Measurements from ENCODE around the gene ELP4. TPM values are rescaled to one million over a fixed set of nuclear protein-coding genes. Genes with fewer than 3 reads are reported as not detected.

The ELP4 gene
- total and polyA plus RNA-seq, 2 donors from 2014 or later, result 20.3 to 26.2 TPM

DNA sequence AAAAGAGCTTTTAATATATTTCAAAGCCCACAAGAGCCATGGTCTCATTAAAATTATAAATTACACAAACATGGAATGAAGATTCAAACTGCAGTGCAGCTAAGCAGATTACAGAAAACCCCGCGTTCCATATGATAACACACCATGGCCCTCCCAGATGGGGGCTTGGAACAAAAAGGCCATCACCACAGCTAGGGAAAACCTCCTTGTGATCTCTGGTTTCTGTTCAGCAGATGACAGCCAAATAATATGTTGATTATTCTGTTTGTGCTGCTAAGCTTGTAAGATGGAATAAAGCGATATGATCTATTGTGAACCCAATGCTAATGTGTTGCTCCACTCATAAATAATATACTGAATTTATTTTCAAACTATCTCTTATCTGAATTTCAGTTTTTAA lies 28.6 kb upstream of the ELP4 start:
- TF ChIP-seq, protein P1, sequence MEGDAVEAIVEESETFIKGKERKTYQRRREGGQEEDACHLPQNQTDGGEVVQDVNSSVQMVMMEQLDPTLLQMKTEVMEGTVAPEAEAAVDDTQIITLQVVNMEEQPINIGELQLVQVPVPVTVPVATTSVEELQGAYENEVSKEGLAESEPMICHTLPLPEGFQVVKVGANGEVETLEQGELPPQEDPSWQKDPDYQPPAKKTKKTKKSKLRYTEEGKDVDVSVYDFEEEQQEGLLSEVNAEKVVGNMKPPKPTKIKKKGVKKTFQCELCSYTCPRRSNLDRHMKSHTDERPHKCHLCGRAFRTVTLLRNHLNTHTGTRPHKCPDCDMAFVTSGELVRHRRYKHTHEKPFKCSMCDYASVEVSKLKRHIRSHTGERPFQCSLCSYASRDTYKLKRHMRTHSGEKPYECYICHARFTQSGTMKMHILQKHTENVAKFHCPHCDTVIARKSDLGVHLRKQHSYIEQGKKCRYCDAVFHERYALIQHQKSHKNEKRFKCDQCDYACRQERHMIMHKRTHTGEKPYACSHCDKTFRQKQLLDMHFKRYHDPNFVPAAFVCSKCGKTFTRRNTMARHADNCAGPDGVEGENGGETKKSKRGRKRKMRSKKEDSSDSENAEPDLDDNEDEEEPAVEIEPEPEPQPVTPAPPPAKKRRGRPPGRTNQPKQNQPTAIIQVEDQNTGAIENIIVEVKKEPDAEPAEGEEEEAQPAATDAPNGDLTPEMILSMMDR (IDR thresholded peaks at IDR 0.05; ENCODE audit: borderline replicate concordance, extremely low read depth, insufficient read depth), result no peak
- no peaks in the 10 kb centered on the region for H3K36me3 ChIP-seq (ENCODE audit: control insufficient read depth in 2 of 3, insufficient read depth in 3 of 3, low read length in 3 of 3)
- no peak overlapping the region for H3K4me3 ChIP-seq (ENCODE audit: low read length in 3 of 3)
- H3K9ac ChIP-seq (ENCODE audit: low read length in 3 of 3), result no peak overlapping the region
- intact Hi-C loops (cut with DNase I), result no loop called here
- FAIRE-seq (no peak), DNase-seq (no peak)
- no peaks in the 10 kb centered on the region for H3K27me3 ChIP-seq (ENCODE audit: control insufficient read depth, insufficient read depth, low read length)
- H3K4me1 ChIP-seq (ENCODE audit: control insufficient read depth in 2 of 3, insufficient read depth in 2 of 3, low read depth in 1 of 3, low read length in 3 of 3), result no peaks in the 10 kb centered on the region
- H3K27ac ChIP-seq (ENCODE audit: low read depth in 2 of 2, low read length in 2 of 2), result no peak overlapping the region
- H3K9me3 ChIP-seq (ENCODE audit: control insufficient read depth in 2 of 3, insufficient read depth in 1 of 3, low read length in 3 of 3), result no peaks in the 10 kb centered on the region

DNA sequence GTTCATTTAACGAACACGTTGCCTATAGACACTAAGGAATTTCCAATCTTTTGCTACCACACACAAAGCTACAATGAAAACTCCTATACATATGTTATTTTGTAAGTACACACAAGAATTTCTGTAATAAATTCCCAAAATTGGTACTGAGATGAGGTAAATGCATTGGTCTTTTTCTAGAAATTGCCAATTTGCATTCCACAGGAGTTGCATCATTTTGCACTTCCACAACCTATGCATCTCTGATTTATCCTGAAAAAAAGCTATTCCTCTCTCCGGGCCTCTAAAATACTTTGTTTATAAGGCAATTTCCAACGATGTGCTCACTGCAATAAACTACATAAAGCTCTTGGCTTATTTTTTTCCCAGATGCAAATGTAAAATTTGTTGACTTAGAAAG lies 25.1 kb upstream of the ELP4 start:
- Histone ChIP-seq H3K27ac (ENCODE audit: low read depth in 2 of 2, low read length in 2 of 2) (no peak overlapping the region), H3K9ac (ENCODE audit: low read length in 3 of 3) (no peak overlapping the region), H3K4me3 (ENCODE audit: low read length in 3 of 3) (no peak overlapping the region), H3K4me1 (ENCODE audit: control insufficient read depth in 2 of 3, insufficient read depth in 2 of 3, low read depth in 1 of 3, low read length in 3 of 3) (no peaks in the 10 kb centered on the region), H3K36me3 (ENCODE audit: control insufficient read depth in 2 of 3, insufficient read depth in 3 of 3, low read length in 3 of 3) (no peaks in the 10 kb centered on the region), H3K9me3 (ENCODE audit: control insufficient read depth in 2 of 3, insufficient read depth in 1 of 3, low read length in 3 of 3) (no peaks in the 10 kb centered on the region), H3K27me3 (ENCODE audit: control insufficient read depth, insufficient read depth, low read length) (no peaks in the 10 kb centered on the region)
- TF ChIP-seq, protein P1 (IDR thresholded peaks at IDR 0.05; ENCODE audit: borderline replicate concordance, extremely low read depth, insufficient read depth), result no peak
- intact Hi-C loops (cut with DNase I), result no loop called here
- DNase-seq, result no peak
- FAIRE-seq, result no peak

DNA sequence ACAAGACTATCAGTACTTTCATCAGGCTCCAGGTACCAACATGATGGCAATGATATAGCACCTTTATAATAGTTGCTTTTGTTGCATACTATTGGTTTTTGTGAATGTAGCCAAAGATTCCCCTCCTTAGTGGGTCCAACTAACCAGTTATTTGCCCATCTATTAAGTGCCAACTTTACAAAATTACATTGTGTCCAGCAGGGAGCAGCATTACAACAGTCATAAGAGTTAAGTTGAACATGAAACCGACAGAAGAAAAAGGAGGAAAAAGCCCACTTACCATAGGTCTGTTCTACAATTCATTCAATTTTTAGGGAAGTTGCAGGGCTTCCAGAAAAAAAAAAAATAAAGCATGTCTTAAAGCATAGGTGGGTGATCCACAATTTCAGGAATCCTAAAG lies 21.7 kb upstream of the ELP4 start:
- Histone ChIP-seq H3K27me3 (ENCODE audit: control insufficient read depth, insufficient read depth, low read length) (no peaks in the 10 kb centered on the region), H3K4me1 (ENCODE audit: control insufficient read depth in 2 of 3, insufficient read depth in 2 of 3, low read depth in 1 of 3, low read length in 3 of 3) (peaks cover 0 to 7% (median 4%) of the 10 kb centered on the region in 3 donors), H3K9me3 (ENCODE audit: control insufficient read depth in 2 of 3, insufficient read depth in 1 of 3, low read length in 3 of 3) (no peaks in the 10 kb centered on the region), H3K9ac (ENCODE audit: low read length in 3 of 3) (no peak overlapping the region), H3K27ac (ENCODE audit: low read depth in 2 of 2, low read length in 2 of 2) (no peak overlapping the region), H3K36me3 (ENCODE audit: control insufficient read depth in 2 of 3, insufficient read depth in 3 of 3, low read length in 3 of 3) (no peaks in the 10 kb centered on the region), H3K4me3 (ENCODE audit: low read length in 3 of 3) (no peak overlapping the region)
- DNase-seq (peak in 2 of 5 donors; percentile 17 to 56), FAIRE-seq (peak; percentile 19)
- TF ChIP-seq, protein P1 (IDR thresholded peaks at IDR 0.05; ENCODE audit: borderline replicate concordance, extremely low read depth, insufficient read depth), result peak; percentile 35
- intact Hi-C loops (cut with DNase I), result no loop called here

DNA sequence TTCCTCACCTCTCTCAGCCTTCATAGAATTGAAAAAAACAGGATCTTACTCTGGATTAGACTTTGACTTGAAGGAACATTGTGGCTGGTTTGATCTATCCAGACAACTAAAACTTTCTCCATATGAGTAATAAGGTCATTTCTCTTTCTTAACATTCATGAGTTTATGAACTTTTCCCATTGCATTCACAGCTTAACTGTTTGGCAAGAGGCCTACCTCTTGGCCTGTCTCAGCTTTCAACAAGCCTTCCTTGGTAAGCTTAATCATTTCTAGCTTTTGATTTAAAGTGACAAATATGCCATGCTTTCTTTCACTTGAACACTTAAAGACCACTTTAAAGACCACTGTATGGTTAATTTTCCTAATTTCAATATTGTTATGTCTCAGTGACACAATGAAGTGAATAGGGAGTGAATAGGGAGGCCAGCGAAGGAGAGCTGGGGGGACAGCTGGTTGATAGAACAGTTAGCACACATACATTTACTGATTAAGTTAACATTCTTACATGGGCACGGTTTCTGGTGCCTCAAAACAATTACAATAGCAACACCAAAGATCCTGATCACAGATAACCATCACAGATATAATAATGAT lies 17.1 kb upstream of the ELP4 start:
- peak; percentile 46 for FAIRE-seq

More for the DNA sequence above, 17.1 kb upstream of the ELP4 start:
- H3K4me3 ChIP-seq (ENCODE audit: low read length in 3 of 3), result no peak overlapping the region
- no peak overlapping the region for H3K9ac ChIP-seq (ENCODE audit: low read length in 3 of 3)
- no peaks in the 10 kb centered on the region for H3K9me3 ChIP-seq (ENCODE audit: control insufficient read depth in 2 of 3, insufficient read depth in 1 of 3, low read length in 3 of 3)
- H3K27me3 ChIP-seq (ENCODE audit: control insufficient read depth, insufficient read depth, low read length), result no peaks in the 10 kb centered on the region
- H3K36me3 ChIP-seq (ENCODE audit: control insufficient read depth in 2 of 3, insufficient read depth in 3 of 3, low read length in 3 of 3), result no peaks in the 10 kb centered on the region
- peaks cover 0 to 7% (median 4%) of the 10 kb centered on the region in 3 donors for H3K4me1 ChIP-seq (ENCODE audit: control insufficient read depth in 2 of 3, insufficient read depth in 2 of 3, low read depth in 1 of 3, low read length in 3 of 3)
- intact Hi-C loops (cut with DNase I), result no loop called here
- DNase-seq, result no peak
- no peak overlapping the region for H3K27ac ChIP-seq (ENCODE audit: low read depth in 2 of 2, low read length in 2 of 2)
- TF ChIP-seq, protein P1 (IDR thresholded peaks at IDR 0.05; ENCODE audit: borderline replicate concordance, extremely low read depth, insufficient read depth), result no peak

Data from kidney (tissue), 14 donors.